Endothelial cell of umbilical vein (primary cell): ENCODE results near the gene KSR1. TPM values are rescaled to one million over a fixed set of nuclear protein-coding genes. Genes with fewer than 3 reads are reported as not detected.

Source experiments
- BruUV-seq: library from RNA; stranded (reverse); fragments of 400-500 nt; replicated peaks from 2 replicates; lab custom pipeline; 2021; lab: Mats Ljungman, UMichigan
- CTCF ChIA-PET: fragments of 300-600, 350-600 bp; sonication (Branson Sonifier 250); formaldehyde crosslinking; loops from one replicate; lab custom pipeline; 2021; ENCODE audit warnings: antibody characterized with exemption, inconsistent platforms; lab: Charles Lee
- POLR2A ChIA-PET: fragments of 300-600, 350-600 bp; sonication (Branson Sonifier 250); formaldehyde crosslinking; loops from one replicate; lab custom pipeline; 2021; ENCODE audit warnings: antibody characterized with exemption, inconsistent platforms; lab: Charles Lee
- DNase-seq: peaks from one replicate; pipeline ENCODE4 v3.0.0-alpha.2; 2011; ENCODE audit warnings: low read depth, low spot score
- FAIRE-seq: peaks from 2 replicates; lab custom pipeline; 2011; peaks lifted over from hg19 to GRCh38; lab: Jason Lieb, UNC
- H2AFZ ChIP-seq: 2 replicates; pipeline ENCODE4 v1.6.0; 2012; ENCODE audit warnings: low read depth, low read length, control low read depth, inconsistent platforms
- H3K27ac ChIP-seq: 2 replicates; pipeline ENCODE4 v1.5.1; 2011; ENCODE audit warnings: low read depth, mild to moderate bottlenecking, control low read depth, low read length, moderate library complexity; ENCODE audit not compliant: insufficient read depth
- H3K27me3 ChIP-seq, 2 experiments: 2 replicates each; pipeline versions ENCODE4 v1.6.0 to v1.6.1; 2011; ENCODE audit warnings: low read length in 2 of 2, mixed read lengths in 1 of 2; ENCODE audit not compliant: control insufficient read depth in 2 of 2, insufficient read depth in 2 of 2
- H3K36me3 ChIP-seq, 2 experiments: 2 replicates in 1 of 2; 3 replicates in 1 of 2; pipeline ENCODE4 v1.5.1; 2011; ENCODE audit warnings: low read length in 2 of 2, mild to moderate bottlenecking in 1 of 2, moderate library complexity in 1 of 2; ENCODE audit not compliant: control insufficient read depth in 2 of 2, insufficient read depth in 2 of 2; ENCODE audit errors: extremely low read depth in 1 of 2
- H3K4me1 ChIP-seq: 3 replicates; pipeline ENCODE4 v1.5.1; 2011; ENCODE audit warnings: mild to moderate bottlenecking, low read length; ENCODE audit not compliant: control insufficient read depth, insufficient read depth; ENCODE audit errors: extremely low read depth
- H3K4me2 ChIP-seq: 2 replicates; pipeline ENCODE4 v1.6.1; 2011; ENCODE audit warnings: low read length, control low read depth, mixed read lengths; ENCODE audit not compliant: insufficient read depth
- H3K4me3 ChIP-seq, 3 experiments: fragments of 200-600 bp in 1 of 3; sonication (generic), shearing (Covaris generic) in 1 of 3; replicated peaks in 1 of 3; 2 replicates each; pipeline ENCODE4 v1.5.1; 2011 to 2016; ENCODE audit warnings: control low read depth in 3 of 3, low read length in 3 of 3, mild to moderate bottlenecking in 2 of 3, inconsistent platforms in 1 of 3, low read depth in 1 of 3, moderate library complexity in 1 of 3; ENCODE audit not compliant: insufficient read depth in 1 of 3
- H3K79me2 ChIP-seq: 2 replicates; pipeline ENCODE4 v1.6.0; 2012; ENCODE audit warnings: low read length, inconsistent platforms; ENCODE audit not compliant: control insufficient read depth, insufficient read depth
- H3K9ac ChIP-seq: replicated peaks from 2 replicates; pipeline ENCODE3; 2011; ENCODE audit warnings: low read length, control low read depth; ENCODE audit not compliant: insufficient read depth; ENCODE audit errors: extremely low read depth
- H3K9me1 ChIP-seq: replicated peaks from 3 replicates; pipeline ENCODE4 v1.6.0; 2011; ENCODE audit warnings: mild to moderate bottlenecking, low read length; ENCODE audit not compliant: control insufficient read depth, insufficient read depth; ENCODE audit errors: extremely low read depth
- H3K9me3 ChIP-seq: replicated peaks from 2 replicates; pipeline ENCODE4 v1.5.1; 2012; ENCODE audit warnings: low read length, inconsistent platforms; ENCODE audit not compliant: control insufficient read depth, insufficient read depth
- H4K20me1 ChIP-seq: replicated peaks from 2 replicates; pipeline ENCODE3; 2011; ENCODE audit warnings: mild to moderate bottlenecking, low read length; ENCODE audit not compliant: control insufficient read depth, insufficient read depth; ENCODE audit errors: extremely low read depth
- CTCF ChIP-seq, 2 donors: IDR thresholded peaks; 1 replicate in 1 of 2; 2 replicates in 1 of 2; pipeline ENCODE4 v1.5.1; 2011; ENCODE audit warnings: low read length in 2 of 2, mild to moderate bottlenecking in 2 of 2, moderate library complexity in 2 of 2, control low read depth in 1 of 2, inconsistent platforms in 1 of 2, low read depth in 1 of 2; ENCODE audit not compliant: insufficient read depth in 1 of 2; ENCODE audit errors: extremely low read depth in 1 of 2
- EZH2 ChIP-seq: IDR thresholded peaks from 2 replicates; pipeline ENCODE4 v1.6.1; 2012; ENCODE audit warnings: borderline replicate concordance, low read depth, mild to moderate bottlenecking, moderate library complexity, low read length, inconsistent platforms; ENCODE audit not compliant: severe bottlenecking
- FOS ChIP-seq: IDR thresholded peaks from 2 replicates; pipeline ENCODE4 v1.6.1; 2011; ENCODE audit warnings: mild to moderate bottlenecking, low read length, moderate library complexity, borderline replicate concordance; ENCODE audit not compliant: insufficient read depth
- GATA2 ChIP-seq: IDR thresholded peaks from 2 replicates; pipeline ENCODE4 v1.7.0; 2011; ENCODE audit warnings: low read depth, mild to moderate bottlenecking, moderate library complexity, mixed read lengths, low read length; ENCODE audit not compliant: insufficient read length, insufficient read depth
- JUN ChIP-seq: IDR thresholded peaks from 2 replicates; pipeline ENCODE4 v1.6.1; 2011; ENCODE audit warnings: borderline replicate concordance, low read depth; ENCODE audit not compliant: insufficient read length, insufficient read depth
- MAX ChIP-seq: IDR thresholded peaks from 2 replicates; pipeline ENCODE4 v1.6.1; 2011; ENCODE audit not compliant: insufficient read depth, insufficient read length
- MYC ChIP-seq: IDR thresholded peaks from one replicate; pipeline ENCODE4 v1.6.1; 2011; ENCODE audit warnings: mild to moderate bottlenecking, low read depth, low read length
- POLR2A ChIP-seq: IDR thresholded peaks from 2 replicates; pipeline ENCODE4 v1.6.1; 2012; ENCODE audit warnings: low read depth, mild to moderate bottlenecking, control low read depth, low read length
- POLR2AphosphoS5 ChIP-seq: IDR thresholded peaks from 2 replicates; pipeline ENCODE4 v1.6.1; 2012; ENCODE audit warnings: low read depth, mild to moderate bottlenecking, control low read depth, low read length, moderate library complexity; ENCODE audit not compliant: insufficient read depth
- dilution Hi-C: fragments of 300-500 bp; cut with MboI; formaldehyde crosslinking; loops from one replicate; pipeline ENCODE4 v1.15.0; 2019; ENCODE audit warnings: low sequenced_read_pairs; ENCODE audit not compliant: extremely low pct_ligation_motif_present
- intact Hi-C: fragments of 100-400 bp; cut with micrococcal nuclease; formaldehyde crosslinking; loops from one replicate; pipeline ENCODE4 v1.10.0; 2022
- polyA plus RNA-seq, 4 experiments: library from polyadenylated mRNA; depleted of rRNA in 3 of 4; stranded (reverse) in 3 of 4; unstranded in 1 of 4; fragments of >200 nt; gene quantifications; 2 replicates each; pipeline versions ENCODE4 v1.2.1 to v1.2.3, GENCODE V29; 2011 to 2012; ENCODE audit warnings: missing spikeins in 1 of 4
- total RNA-seq: library from RNA; stranded (reverse); gene quantifications from 2 replicates; pipeline ENCODE4 v1.2.3, GENCODE V29; 2021

The KSR1 gene
- total and polyA plus RNA-seq, 2 donors (not counting 3 experiments of a cell fraction or from before 2014, with no cell fraction given), result 35.4 to 80.2 TPM

- Histone ChIP-seq H3K27ac (no peak overlapping the region), H2AFZ (no peak overlapping the region), H3K4me2 (no peak overlapping the region), H4K20me1 (peaks cover 2% of the 10 kb centered on the region), H3K27me3 (no peaks in the 10 kb centered on the region), H3K9me3 (no peaks in the 10 kb centered on the region), H3K9me1 (no peaks in the 10 kb centered on the region), H3K4me3 (no peak overlapping the region), H3K4me1 (peaks cover 32% of the 10 kb centered on the region), H3K36me3 (no peaks in the 10 kb centered on the region), H3K79me2 (peaks cover 13% of the 10 kb centered on the region), H3K9ac (no peak overlapping the region)
- no peak for TF ChIP-seq JUN
- TF ChIP-seq EZH2, result no peak
- no peak for TF ChIP-seq POLR2AphosphoS5
- no peak for TF ChIP-seq FOS
- TF ChIP-seq MYC, result no peak
- TF ChIP-seq CTCF (IDR thresholded peaks at IDR 0.05; ENCODE audit: extremely low read depth in 1 of 2, insufficient read depth in 1 of 2, low read depth in 1 of 2, low read length in 2 of 2), result no peak
- no peak for TF ChIP-seq POLR2A
- no peak for TF ChIP-seq GATA2
- TF ChIP-seq MAX, result no peak
- FAIRE-seq (no peak), DNase-seq (no peak)
- intact Hi-C loops, result no loop called here
- dilution Hi-C loops, result no loop called here
- POLR2A ChIA-PET, result no interaction called here
- BruUV-seq, result no TSS peak
- CTCF ChIA-PET, result interaction anchor here (1.2 kb wide), 2 partner anchors 16 to 69 kb away, joined by 3 read pairs; no protein-coding TSS in a partner anchor
Observed at GRCh38 chr17:27531469-27531961, 75.3 kb downstream of the KSR1 start.
